GM18498 (cell line): ENCODE results near the gene GFER.
"Not testable (repeated sequence)": the region's sequence is repeated elsewhere in the genome, so short reads cannot be mapped to it uniquely, and the experiment has no call there.

Source experiments
- ATAC-seq: cut with Tn5 transposase; IDR thresholded peaks from one replicate; pipeline ENCODE4 v1.9.1; 2021; ENCODE audit warnings: mild to moderate bottlenecking, moderate library complexity; ENCODE audit not compliant: unreplicated experiment

Gene GFER

DNA sequence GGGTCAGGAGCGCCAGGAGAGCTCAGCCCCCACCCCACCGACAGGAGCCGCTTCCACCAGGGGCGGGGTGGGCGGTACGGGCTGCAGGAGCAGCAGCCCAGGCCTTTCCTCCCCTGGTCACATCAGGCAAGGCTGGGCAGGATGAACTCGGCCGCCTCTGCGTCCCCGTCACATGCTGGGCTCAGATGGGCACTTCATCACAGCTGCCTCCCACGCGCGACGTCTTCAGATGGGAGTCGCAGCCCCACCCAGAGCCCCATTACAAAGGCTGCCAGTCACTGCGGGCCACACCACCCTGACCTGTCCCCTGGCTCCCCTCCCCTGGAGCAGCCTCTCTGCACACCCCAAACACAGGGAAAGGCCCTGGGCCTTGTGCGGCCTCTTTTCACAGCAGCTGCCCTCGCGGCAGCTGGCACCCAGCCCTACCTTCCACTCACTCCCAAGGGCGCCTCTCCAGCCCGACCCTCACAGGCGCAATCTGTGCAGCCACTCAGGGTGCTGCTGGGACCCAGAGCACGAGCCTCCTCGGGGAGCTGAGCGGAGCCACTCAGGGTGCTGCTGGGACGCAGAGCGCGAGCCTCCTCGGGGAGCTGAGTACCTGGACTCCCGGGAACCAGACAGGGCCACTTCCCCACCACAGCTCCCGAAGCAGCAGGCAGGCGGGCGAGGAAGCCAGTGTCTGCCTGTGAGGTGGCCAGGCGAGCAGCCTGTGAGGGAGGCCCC is 21.0 kb downstream of the GFER start:
- no peak for ATAC-seq

DNA sequence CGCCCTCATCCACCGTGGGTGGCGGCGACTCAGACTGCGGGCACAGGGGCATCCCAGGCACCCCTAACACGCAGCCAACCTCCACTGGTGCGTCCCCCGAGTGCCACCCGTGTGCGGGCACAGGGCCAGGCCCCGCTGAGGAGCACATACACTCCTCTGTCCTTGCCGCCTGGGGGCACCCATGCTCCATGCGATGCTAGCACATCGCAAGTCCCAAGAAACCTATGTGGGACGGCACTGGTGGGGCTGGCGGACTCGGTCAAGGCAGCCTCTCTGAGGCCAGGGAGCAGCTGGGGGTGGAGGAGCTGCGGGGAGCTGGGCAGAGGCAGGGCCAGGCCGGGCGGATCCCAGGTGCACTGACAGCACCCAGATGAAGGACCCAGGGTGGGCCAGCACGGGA is 21.7 kb downstream of the GFER start:
- no peak for ATAC-seq

DNA sequence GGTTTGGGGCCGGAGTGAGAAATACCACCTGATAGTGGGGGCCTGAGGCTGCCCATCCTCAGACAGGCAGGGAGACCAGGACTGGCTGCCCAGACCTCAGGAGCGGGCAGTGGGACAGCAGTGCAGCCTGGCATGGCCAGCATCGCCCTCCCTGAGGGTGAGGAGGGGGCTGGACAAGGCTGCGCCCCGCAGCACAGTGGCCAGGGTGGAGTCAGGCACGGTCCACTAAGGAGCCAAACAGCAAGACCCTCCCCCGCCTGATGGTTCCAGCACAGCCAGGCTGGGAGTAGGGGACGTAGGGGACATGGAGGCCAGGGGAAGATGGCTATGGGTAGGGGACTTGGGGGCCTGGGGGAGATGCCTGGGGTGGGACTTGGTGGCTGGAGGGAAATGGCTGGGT is 22.3 kb downstream of the GFER start:
- ATAC-seq = no peak

DNA sequence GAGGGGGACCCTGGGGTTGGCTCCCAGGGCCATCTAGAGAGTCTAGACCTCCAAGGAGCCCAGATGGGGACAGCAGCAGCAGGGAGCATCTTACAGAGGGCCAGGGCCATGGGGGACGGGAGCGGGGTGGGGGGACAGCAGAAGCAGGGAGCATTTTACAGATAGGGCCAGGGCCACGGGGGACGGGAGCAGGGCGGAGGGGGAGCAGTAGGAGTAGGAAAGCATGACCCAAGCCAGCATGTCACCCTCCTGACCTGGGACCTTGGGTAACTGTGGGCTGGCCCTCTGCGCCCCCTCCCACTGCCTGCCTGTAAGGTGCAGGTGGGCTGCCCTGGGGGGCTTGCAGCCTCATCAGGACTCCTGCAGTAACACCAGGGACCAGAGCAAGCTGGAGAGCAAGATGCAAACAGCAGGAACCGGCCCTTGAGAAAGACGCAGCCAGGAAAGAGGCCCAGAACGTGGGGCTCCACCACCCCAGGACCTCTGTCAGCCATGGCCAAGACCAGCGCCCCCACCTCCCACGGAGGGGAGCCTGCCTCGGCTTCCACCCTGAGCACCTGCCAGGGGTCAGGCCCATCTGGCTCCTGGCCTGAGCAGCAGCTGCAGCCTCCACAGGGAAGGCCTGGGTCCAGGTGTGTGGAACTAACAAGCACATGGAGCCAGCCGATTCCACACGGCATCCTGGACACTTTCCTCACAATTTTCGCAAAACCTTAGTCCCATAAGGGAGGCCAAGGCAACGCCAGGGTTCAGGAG is 23.3 kb downstream of the GFER start:
- no peak for ATAC-seq

DNA sequence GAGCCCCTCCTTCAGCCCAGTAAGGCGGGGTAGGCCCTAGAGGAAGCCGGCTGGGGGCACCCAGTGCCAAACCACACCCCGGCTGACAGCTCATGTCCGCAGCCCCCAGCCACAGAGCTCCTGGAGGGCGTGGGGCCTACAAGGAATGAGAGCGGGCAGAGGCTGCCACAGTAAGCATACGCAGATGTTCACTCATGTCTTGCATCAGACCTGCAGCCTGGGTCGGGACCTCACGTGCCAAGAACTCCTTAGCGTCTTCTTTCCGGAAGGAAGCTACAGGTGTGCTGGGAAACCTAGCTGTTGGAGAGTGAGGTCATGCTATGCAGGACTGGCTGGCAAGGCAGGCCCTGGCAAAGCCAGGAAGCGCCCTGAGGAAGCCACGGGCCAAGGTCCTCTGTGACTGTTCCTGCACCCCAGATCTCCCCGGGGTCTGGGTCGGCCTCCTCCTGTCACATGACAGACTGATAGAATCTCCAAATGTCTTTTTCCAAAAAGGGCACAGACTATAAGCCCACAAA is 24.1 kb downstream of the GFER start:
- no peak for ATAC-seq

DNA sequence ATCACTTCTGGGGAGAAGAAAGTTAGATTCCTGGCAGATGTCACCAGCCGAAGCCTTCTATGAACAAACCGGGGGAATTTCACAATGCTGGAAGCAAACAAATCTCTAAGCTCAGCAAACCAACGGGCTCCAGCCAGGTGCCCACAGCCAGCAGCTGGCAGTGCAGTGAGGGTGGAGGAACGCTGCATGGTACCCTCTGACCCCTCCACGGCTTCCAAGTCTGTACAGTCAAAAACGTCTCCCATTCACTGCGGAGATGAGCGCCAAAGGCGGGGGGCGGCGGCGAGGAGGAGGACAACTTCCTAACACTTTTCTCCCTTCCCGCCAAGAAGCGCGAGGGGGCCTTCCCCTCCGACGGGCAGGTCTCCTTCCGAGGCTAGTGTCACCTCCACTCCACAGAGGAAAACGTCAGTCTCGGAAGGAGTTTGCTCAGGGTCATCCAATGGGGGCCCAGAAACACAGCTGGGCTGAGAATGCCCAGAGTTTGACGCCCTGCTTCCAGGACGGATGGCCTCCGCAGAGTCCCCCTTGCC is 24.7 kb downstream of the GFER start:
- ATAC-seq = no peak

DNA sequence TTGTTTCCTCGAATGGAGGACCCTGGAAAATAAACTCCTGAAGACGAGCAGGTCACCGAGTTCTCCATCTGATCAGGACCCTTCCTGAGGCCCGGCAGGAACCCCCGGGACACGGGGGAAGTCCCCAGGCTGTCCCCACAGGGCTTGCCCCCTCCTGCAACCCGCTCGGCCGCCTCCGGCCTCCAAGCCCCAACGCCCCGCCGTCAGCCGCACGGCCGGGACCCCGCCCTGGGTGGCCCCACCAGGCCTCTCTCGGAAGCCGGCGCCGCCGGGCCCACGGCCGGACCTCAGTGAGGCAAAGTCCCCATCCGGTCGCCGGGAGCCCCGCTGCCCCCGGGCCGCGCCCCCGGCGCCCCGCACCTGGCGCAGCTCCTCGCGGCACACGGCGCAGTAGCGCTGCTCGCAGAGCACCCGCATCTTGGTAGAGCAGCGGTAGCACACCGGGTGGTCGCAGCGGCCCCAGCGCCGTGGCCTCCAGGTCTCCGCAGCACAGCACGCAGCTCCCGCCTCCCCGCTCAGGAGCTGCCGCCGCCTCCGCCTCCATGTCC is 25.2 kb downstream of the GFER start:
- ATAC-seq = peak; percentile 41

DNA sequence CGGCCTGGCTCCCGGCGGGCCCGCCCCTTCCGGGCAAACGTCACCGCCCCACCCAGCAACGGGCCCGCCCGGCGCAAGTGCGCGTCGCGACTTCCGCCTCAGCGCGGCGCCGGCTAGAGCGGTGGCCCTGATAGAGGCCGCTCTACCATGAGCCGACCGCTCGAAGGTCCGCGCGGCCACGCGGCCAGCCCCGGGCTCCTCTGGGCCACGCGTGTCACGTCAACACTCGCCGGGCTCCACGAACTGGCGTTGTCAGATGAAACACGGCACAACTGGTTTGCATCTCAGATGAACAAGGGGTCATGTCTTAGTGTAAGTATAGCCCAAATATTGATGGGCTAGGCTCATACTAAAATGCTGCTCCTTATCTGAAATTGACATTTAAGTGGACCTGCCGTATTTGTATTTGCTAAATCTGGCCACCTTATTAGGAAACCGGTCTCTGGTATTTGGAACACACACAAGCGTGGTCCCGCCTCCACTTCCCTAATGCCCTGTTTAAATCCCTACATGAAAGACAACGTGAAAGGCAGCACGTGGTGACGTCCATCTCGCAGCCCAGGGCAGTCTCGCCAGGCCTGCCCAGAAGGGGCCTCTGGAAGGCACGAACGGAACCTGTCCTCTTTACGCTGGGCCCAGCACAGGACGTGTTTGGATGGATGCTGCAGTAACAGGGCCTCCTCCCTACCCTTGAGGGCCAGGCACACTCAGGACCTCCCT is 26.0 kb downstream of the GFER start, which contains the start of gene ZNF598:
TSS of gene ZNF598 (minus strand) at position 31 of the 720 bp plus-strand sequence.
- peak; percentile 88 for ATAC-seq

DNA sequence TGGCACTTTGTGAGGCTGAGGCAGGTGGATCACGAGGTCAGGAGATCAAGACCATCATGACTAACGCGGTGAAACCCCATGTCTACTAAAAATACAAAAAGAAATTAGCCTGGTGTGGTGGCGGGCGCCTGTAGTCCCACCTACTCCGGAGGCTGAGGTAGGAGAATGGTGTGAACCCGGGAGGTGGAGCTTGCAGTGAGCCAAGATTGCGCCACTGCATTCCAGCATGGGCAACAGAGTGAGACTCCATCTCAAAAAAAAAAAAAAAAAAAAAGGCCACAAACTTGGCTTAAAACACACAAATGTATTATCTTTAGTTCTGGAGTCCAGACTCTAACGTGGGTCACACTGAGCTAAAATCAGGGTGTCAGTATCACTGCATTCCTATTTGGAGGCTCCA is 27.7 kb downstream of the GFER start:
- ATAC-seq = not testable (repeated sequence)

DNA sequence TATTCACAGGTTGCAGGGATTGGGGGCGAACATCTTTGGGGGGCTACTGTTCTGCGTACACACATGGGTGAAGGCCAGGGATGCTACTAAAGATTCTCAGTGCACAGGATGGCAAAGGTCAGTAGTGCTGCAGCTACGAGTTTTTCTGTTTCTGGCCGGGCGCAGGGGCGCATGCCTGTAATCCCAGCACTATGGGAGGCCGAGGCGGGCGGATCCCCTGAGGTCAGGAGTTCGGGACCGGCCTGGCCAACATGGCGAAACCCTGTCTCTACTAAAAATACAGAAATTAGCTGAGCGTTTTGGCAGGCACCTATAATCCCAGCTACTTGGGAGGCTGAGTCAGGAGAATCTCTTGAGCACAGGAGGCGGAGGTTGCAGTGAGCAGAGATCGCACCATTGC is 29.5 kb downstream of the GFER start:
- ATAC-seq = no peak

DNA sequence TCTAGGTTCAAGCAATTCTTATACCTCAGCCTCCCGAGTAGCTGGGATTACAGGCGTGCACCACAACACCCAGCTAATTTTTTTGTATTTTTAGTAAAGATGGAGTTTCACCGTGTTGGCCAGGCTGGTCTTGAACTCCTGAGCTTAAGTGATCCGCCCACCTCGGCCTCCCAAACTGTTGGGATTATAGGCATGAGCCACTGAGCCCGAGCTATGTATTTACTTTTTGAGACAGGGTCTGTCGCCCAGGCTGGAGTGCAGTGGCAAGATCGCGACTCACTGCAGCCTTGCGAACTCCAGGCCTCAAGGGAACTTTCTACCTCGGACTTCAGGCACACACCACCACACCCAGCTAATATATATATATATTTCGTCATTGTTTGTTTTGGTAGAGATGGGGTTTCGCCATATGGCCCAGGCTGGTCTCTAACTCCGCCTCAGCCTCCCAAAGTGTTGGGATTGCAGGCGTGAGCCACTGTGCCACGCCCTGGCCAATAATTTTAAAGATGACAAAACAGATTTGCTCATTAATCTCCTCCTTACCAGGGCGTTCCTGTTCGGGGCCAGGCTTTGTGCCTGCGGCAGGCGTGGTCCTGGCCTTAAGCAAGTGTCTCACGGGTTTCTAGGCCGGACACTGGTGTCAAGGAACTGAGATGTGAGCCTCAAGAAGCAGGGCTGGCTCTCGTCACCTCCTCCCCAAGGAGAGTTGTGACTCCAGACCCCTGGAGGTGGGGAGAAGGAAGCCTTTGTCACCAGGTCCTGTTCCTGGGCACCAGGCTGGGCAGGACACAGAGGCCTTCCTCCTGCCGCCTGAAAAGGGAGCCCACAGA is 31.3 kb downstream of the GFER start:
- ATAC-seq = no peak

DNA sequence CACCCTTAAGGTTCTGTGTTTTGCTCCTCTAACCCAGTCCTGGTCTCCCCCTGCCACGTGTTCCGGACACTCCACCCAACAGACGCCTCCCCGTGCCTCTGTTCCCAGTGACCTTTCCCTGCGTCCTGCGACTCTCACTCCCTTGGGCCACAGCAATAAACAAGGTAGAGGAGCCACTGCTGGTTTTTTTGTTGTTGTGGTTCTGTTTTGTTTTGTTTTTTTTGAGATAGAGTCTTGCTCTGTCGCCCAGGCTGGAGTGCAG is 31.9 kb downstream of the GFER start:
- ATAC-seq = no peak

DNA sequence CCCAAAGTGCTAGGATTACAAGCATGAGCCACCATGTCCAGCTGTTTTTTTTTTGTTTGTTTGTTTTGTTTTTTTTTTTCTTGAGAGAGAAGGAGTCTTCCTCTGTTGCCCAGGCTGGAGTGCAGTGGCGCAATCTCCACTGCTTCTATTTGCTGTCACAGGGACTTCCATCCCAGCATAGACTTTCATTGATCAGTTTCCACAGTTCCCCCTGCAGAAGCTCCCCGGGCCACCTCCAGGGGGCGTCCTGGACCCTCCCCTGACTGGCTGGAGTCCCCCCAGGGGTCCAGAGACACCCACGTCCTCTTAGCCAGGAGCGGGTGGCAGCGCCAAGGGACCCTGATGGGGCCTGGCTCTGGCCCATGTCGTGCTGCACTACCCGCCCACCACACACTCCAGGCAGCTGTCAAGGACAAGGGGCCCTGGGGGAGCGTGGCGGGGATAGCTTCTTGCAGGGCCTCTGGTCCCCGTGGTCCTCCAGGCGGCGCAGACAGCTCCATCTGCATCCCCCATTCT is 32.5 kb downstream of the GFER start:
- ATAC-seq = no peak

DNA sequence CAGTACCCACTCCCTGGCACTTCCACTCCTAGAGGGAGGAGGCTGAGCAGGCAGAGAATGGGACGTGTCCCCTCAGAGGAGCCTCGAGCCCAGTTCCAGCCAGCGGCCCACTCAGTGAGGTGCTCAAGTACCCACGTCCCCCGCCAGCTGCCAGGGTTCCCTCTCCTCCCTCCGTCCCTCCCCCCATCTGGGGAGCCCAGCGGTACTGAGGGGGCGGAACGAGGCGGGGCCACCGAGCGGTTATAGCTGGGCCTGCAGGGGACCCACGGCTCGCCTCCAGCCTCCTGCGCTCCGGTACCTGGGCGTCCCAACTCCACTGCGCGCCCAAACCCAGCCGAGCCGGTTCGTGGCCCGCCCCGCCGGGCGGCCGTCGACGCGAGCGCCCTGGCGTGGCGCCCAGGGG is 35.5 kb downstream of the GFER start, which contains the start of gene NPW:
TSS of gene NPW (plus strand) at position 268 of the 403 bp plus-strand sequence.
- no peak for ATAC-seq

DNA sequence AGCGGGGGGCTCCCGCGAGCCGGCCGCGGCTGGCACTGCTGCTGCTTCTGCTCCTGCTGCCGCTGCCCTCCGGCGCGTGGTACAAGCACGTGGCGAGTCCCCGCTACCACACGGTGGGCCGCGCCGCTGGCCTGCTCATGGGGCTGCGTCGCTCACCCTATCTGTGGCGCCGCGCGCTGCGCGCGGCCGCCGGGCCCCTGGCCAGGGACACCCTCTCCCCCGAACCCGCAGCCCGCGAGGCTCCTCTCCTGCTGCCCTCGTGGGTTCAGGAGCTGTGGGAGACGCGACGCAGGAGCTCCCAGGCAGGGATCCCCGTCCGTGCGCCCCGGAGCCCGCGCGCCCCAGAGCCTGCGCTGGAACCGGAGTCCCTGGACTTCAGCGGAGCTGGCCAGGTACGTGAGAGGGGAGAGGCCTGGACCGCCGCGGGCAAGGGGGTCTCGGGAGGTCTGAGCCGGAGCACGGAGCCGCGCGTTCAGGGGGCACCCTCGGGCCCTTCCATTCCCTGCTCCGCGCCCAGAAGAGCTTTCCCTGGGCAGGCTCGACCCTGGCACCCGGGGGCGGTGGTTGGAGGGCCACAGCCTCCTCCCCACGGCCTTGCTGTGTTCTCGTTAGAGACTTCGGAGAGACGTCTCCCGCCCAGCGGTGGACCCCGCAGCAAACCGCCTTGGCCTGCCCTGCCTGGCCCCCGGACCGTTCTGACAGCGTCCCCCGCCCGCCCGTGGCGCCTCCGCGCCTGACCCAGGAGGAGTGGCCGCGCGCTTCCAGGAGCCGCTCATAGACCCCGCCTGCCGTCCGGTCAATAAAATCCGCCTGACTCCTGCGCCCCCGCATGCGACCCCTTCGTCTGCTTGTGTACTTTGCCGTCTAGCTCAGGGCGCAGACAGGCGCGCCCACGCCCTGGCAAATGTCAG is 36.2 kb downstream of the GFER start:
- ATAC-seq = no peak

DNA sequence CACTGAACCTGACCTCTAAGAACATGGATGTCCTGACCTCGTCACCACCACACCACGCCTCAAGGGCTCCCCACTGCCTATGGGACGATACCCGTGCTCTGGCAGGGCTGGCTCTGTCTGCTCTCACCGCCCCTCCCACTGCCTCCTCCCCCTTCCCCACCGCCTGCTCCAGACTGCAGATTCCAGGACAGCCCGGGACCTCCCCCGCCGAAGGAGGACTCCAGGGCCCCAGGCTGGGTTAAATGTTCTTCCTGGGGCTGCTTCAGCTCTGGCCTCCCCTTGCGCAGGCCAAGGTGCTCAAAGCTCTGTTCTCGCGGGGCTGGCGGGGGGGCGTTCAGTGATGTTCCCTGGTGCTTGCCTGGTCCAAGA is 38.7 kb downstream of the GFER start:
- peak; percentile 13 for ATAC-seq

DNA sequence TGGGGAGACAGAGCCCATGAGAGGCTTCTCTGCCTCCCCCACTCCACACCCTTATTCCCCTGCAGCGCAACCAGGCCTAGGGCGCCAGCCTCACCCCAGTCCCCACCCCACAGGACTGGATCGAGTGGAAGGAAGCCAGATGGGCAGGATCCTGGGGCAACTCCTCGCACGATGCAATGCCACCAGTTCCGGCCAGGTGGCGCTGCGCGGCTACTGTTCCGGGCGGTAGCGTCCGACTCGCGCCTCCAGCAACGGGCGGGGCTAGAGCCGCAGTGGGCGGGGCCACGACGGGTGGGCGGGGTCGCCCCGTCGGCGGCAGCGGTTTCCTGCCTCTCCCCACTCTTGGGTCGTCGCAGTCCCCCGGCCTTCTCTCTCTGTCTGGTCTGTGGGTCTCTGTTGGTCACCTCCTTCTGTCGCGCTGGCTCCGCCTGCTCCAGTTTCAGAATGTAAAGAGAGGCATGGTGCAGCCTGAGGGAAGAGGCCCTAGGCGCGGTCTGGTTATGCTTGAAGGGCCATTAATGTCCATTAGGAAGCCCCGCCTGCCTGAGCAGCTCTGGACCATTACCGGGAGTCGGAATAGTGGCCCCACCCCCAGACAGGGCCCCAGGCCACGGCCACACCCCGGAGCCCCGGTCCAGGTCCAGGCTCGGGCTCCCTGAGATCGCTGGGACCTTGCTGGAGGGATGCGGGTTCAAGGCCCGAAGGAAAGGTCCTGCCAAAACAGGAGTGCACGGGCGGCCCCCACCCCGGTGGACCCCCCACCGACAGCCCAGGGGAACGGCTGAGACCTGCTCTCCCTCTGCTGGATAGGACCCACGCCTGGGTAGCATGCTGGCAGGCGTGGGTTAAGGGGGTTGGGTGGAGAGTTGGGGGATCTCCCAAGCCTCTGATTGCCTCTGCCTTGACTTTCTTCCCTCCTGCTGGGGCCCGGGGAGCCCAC is 39.4 kb downstream of the GFER start:
- peak; percentile 83 for ATAC-seq

DNA sequence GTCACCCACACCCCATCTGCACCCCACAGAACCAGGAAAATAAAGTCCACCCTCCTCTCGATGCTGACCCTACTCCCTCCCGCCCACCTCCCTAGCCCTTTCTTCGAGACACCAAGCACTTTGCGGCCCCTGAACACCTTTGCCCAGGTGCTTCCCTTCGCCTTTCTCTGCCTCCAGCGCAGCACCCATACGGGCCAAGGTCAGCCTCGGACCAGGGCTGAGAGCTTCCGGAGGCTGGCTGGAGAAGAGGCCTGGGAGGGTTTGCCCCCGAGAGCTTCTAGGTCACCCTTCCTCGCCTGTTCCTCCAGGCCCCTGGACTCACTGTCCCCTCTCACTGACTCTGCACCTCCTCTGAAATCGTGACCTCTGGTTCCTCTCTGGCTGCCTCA is 40.0 kb downstream of the GFER start:
- ATAC-seq = no peak
